HUES48 (cell line): ENCODE measurements around the gene EEF1AKMT3.
"Not testable (repeated sequence)": the region's sequence is repeated elsewhere in the genome, so short reads cannot be mapped to it uniquely, and the experiment has no call there.

ENCODE experiments used
- H3K27ac ChIP-seq: one replicate; pipeline ENCODE4 v1.7.0; 2013; ENCODE audit warnings: low read depth, low read length, inconsistent platforms
- H3K27me3 ChIP-seq: 2 replicates; pipeline ENCODE4 v1.6.1; 2013; ENCODE audit warnings: mild to moderate bottlenecking, low read length; ENCODE audit not compliant: control insufficient read depth, insufficient read depth
- H3K36me3 ChIP-seq: 2 replicates; pipeline ENCODE4 v1.6.1; 2013; ENCODE audit warnings: low read length; ENCODE audit not compliant: control insufficient read depth, insufficient read depth
- H3K4me1 ChIP-seq: 2 replicates; pipeline ENCODE4 v1.6.1; 2013; ENCODE audit warnings: mild to moderate bottlenecking, low read length; ENCODE audit not compliant: control insufficient read depth, insufficient read depth
- H3K4me3 ChIP-seq: 2 replicates; pipeline ENCODE4 v1.5.1; 2013; ENCODE audit warnings: mild to moderate bottlenecking, low read depth, low read length
- H3K9ac ChIP-seq: 2 replicates; pipeline ENCODE4 v1.6.1; 2013; ENCODE audit warnings: mild to moderate bottlenecking, low read depth, low read length, moderate library complexity
- H3K9me3 ChIP-seq: 2 replicates; pipeline ENCODE4 v1.6.1; 2013; ENCODE audit warnings: low read length; ENCODE audit not compliant: control insufficient read depth, insufficient read depth

Gene EEF1AKMT3

DNA sequence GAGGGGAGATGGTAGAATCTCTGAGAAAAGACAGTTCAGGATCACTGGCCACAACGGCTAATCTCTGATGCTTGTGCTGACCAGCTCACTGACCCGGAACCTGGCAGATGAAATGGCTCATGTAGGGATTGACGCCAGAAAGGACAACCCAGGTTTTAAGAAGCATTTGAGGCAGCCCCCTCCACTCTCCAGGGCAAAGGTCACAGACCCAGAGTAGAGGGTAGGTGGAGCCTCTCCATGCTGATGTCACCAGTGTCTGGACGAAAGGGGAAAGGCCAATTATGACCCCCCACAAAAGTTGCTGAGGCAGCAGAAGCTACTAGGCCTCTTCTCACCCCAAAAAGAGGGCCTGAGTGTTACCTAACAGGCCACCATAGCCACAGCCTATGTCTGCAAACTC lies 1.7 kb upstream of the EEF1AKMT3 start:
- Histone ChIP-seq H3K4me3 (0 out of 2 replicates have a peak overlapping the region, but pooled peaks have one; percentile 97), H3K9ac (no peak overlapping the region), H3K36me3 (peaks cover 33% of the 10 kb centered on the region), H3K27me3 (peaks cover 22% of the 10 kb centered on the region), H3K9me3 (no peaks in the 10 kb centered on the region), H3K27ac (no peak overlapping the region), H3K4me1 (peaks cover 12% of the 10 kb centered on the region)

DNA sequence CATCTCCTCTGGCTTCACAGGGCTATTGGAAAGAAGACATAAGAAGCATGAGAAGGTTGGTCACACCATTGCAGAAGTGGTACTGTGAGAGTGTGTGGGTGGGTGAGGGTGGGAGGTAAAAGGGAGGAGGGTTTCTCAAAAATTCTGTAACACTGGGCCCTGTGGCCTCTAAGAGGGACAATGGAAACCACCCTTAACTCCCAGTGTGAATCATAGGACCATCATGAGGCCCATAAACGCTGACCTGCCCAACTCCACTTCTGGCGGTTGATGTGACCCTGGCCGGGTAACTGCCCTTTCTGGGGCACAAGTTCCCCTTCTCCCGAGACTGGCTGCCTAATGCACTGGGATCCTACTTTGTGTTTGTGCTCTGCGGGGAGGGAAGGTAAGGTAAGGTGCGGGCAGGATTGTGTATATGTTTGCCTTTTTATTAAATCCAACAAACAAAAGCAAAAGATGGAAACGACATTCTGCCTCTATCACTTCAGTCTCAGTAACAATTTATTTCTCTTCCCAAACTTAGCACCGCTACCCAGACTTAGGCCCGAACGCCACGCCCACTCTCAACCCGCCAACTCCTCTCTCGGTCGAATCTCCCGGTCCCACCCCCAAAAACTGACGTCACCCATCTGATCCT lies 1.1 kb upstream of the EEF1AKMT3 start:
- peaks cover 33% of the 10 kb centered on the region for H3K36me3 ChIP-seq
- H3K9me3 ChIP-seq, result no peaks in the 10 kb centered on the region
- H3K27me3 ChIP-seq, result peaks cover 15% of the 10 kb centered on the region
- peaks cover 7% of the 10 kb centered on the region for H3K4me1 ChIP-seq
- peak overlapping the region; percentile 97 for H3K4me3 ChIP-seq
- H3K9ac ChIP-seq, result peak overlapping the region; percentile 100
- peak overlapping the region; percentile 98 for H3K27ac ChIP-seq

DNA sequence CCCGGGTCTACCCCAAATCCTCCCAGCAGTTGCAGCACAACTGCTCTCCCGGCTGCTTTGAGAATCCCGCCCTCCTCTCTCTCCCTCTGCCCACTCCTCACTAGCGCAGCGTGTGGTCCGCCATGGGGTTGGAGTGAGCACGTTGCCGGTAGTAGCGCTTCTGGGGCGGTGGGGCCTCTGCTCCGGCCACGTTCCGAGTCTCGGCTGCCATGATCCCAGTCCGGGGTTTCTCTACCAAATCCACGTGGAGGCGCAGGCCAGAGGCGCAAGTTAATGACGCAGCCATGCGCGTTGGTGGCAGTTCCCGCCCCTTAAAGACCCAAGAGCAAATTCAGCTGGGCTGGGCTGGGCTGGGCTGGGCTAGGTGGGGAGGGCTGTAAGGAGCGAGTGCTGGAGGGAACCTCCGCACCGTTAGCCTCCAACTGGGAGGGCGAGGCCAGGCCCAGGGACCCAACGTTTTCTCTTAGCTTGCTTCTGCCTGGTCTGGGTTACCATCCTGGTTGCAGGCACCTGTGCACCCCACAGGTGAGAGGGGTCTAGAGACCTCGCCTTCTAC lies 463 bp upstream of the EEF1AKMT3 start, which contains the start of gene METTL1:
METTL1 (minus strand) TSS at position 233 of the 556 bp plus-strand sequence; CDS start at position 211, 22 bp downstream.
- Histone ChIP-seq H3K4me3 (peak within 1 kb of the TSS; percentile 97), H3K9ac (peak within 1 kb of the TSS; percentile 100), H3K36me3 (peaks cover 33% of the 10 kb centered on the region), H3K4me1 (peaks cover 4% of the 10 kb centered on the region; the same call in 1 of the 2 replicates), H3K27ac (peak within 1 kb of the TSS; percentile 98), H3K27me3 (peaks cover 9% of the 10 kb centered on the region), H3K9me3 (no peaks in the 10 kb centered on the region)

DNA sequence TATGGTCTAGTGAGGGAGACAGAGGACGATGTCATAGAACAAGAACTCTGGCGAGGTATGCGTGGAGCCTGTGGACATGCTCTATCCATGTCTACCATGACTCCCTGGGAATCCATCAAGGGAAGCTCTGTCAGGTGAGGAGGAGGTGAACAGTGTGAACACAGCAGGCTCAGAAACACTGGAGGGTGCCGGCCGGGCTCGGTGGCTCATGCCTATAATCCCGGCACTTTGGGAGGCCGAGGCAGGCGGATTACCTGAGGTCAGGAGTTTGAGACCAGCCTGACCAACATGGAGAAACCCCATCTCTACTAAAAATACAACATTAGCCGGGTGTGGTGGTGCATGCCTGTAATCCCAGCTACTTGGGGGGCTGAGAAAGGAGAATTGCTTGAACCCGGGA lies 2.2 kb downstream of the EEF1AKMT3 start:
- not testable (repeated sequence) for H3K9me3 ChIP-seq, H3K4me1 ChIP-seq, H3K27ac ChIP-seq, H3K27me3 ChIP-seq, H3K9ac ChIP-seq, H3K4me3 ChIP-seq
- peaks cover 14% of the 10 kb centered on the region for H3K36me3 ChIP-seq

DNA sequence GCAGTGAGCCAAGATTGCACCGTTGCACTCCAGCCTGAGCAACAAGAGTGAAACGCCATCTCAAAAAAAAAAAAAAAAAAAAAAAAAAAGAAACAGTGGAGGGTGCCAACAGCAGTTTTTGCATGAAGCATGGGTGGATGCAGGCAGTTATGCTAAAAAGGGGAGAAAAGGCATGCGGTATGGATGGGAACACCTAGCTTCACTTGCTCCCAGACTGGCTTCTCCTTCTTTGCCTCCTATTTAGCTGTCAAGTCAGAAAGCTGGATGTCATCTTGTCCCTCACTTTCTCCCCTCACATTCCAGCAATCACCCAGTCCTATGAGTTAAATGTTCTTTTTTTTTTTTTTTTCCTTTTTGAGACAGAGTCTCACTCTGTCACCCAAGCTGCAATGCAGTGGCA lies 2.6 kb downstream of the EEF1AKMT3 start:
- H3K9me3 ChIP-seq, result no peaks in the 10 kb centered on the region
- H3K4me1 ChIP-seq, result no peaks in the 10 kb centered on the region
- peaks cover 10% of the 10 kb centered on the region for H3K36me3 ChIP-seq
- H3K9ac ChIP-seq, result no peak overlapping the region
- peaks cover 6% of the 10 kb centered on the region; the same call in 1 of the 2 replicates for H3K27me3 ChIP-seq
- H3K4me3 ChIP-seq, result no peak overlapping the region
- H3K27ac ChIP-seq, result no peak overlapping the region

DNA sequence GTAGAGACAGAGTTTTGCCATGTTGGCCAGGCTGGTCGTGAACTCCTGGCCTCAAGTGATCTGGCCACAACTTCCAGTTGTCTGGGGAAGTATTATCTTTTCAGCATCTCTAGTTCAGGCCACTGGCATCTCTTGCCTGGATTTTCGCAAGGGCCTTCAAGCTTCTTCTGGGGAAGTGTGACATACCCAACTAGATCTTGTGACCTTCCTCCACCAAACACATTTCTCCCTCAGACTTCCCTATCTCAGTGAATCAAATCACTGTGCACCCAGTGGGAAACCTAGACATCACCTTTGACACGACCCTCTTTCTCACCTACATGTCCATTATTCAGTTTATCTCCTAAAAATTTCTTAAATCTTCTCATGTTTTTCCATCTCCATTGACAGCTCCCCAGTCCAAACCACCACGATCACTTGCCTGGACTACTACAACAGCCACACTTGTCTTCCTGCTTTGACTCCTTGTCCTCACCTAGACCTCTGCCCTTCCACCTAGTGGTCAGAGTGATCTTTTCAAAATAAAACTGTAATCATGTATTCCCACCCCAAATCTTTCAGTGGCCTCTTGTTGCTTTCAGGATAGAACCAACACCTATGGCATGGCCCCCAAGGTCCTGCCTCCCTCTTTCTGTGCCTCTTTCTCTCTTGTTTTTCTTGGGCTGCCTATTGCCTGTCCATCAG lies 3.3 kb downstream of the EEF1AKMT3 start:
- H3K9ac ChIP-seq, result no peak overlapping the region
- peaks cover 6% of the 10 kb centered on the region; the same call in 1 of the 2 replicates for H3K27me3 ChIP-seq
- no peak overlapping the region for H3K4me3 ChIP-seq
- H3K4me1 ChIP-seq, result no peaks in the 10 kb centered on the region
- no peak overlapping the region for H3K27ac ChIP-seq
- H3K9me3 ChIP-seq, result no peaks in the 10 kb centered on the region
- peaks cover 3% of the 10 kb centered on the region for H3K36me3 ChIP-seq

DNA sequence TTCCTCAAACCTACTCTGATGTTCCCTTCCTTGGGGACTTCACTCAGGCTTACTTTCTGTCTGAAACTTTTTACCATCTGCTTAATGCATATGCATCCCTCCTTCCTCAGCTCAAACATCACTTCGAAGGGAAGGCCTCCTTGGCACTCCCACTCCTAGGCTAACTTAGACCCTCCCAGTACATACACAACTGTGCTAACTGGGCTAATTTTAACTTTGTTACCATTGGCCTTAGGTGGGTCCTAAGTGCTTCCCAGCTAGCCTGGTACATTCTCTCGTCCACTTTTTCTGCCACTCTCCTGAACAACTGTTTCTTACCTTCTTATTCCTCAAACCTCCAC lies 3.8 kb downstream of the EEF1AKMT3 start:
- Histone ChIP-seq H3K27ac (no peak overlapping the region), H3K27me3 (peaks cover 6% of the 10 kb centered on the region; the same call in 1 of the 2 replicates), H3K36me3 (no peaks in the 10 kb centered on the region), H3K9ac (no peak overlapping the region), H3K9me3 (no peaks in the 10 kb centered on the region), H3K4me1 (no peaks in the 10 kb centered on the region), H3K4me3 (no peak overlapping the region)

DNA sequence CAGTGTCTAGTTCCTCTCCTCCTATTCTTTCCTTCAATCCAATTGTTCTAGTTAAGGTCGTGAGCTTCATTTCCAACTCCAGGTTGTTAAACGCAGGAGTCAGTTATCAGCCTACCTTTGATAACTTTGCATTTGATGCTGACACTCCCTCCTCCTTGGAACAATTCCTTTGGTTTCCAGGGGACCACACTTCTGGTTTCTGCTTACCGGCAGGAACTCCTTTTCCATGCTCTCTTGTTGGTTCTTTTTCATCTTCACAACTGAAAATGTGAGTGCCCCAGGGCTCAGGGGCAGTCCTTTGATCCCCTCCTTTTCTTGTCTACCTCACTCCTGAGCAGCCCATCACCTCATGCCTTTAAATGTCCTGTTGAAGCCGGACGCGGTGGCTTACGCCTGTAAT lies 5.0 kb downstream of the EEF1AKMT3 start:
- Histone ChIP-seq H3K27ac (no peak overlapping the region), H3K27me3 (peaks cover 6% of the 10 kb centered on the region; the same call in 1 of the 2 replicates), H3K36me3 (no peaks in the 10 kb centered on the region), H3K9ac (no peak overlapping the region), H3K9me3 (no peaks in the 10 kb centered on the region), H3K4me3 (no peak overlapping the region), H3K4me1 (no peaks in the 10 kb centered on the region)

DNA sequence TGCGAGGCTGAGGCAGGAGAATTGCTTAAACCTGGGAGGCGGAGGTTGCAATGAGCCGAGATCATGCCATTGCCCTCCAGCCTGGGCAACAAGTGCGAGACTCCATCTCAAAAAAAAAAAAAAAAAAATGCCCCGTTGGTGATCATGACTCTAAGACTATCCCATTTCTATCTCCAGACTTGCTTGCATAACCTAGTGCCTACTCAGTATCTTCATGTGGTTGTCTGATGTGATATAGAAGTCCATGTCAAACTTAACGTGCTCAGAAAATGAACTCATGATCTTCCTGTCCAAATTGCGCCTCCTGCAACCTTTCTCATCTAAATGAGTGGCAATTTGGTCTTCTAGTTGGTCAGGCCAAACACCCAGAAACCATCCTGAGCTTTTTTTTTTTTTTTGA lies 5.5 kb downstream of the EEF1AKMT3 start:
- H3K27ac ChIP-seq, result no peak overlapping the region
- no peak overlapping the region for H3K4me3 ChIP-seq
- no peak overlapping the region for H3K9ac ChIP-seq
- no peaks in the 10 kb centered on the region for H3K9me3 ChIP-seq
- H3K36me3 ChIP-seq, result no peaks in the 10 kb centered on the region
- no peaks in the 10 kb centered on the region for H3K4me1 ChIP-seq
- peaks cover 4% of the 10 kb centered on the region; the same call in 1 of the 2 replicates for H3K27me3 ChIP-seq

DNA sequence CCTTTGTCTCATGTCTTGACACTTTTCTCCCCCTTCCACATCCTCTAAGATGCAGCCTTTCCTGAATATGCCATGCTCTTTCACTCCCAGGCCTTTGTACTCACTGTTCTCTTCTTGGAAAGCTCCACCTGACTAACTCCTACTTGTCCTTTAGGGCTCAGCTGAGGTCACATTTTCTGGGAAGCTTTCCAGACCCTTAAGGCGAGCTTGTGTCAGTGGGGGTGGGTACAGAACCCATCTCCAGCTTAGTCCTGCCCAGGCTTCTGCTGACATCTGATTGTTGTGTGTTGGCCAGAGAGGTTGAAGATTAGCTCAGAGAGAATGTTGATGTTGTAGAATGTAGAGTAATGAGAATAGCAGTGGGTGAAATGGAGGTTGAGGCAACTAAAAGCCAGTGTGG lies 7.3 kb downstream of the EEF1AKMT3 start:
- Histone ChIP-seq H3K27me3 (no peaks in the 10 kb centered on the region), H3K36me3 (peaks cover 8% of the 10 kb centered on the region), H3K4me1 (no peaks in the 10 kb centered on the region), H3K9ac (no peak overlapping the region), H3K27ac (no peak overlapping the region), H3K4me3 (no peak overlapping the region), H3K9me3 (no peaks in the 10 kb centered on the region)

DNA sequence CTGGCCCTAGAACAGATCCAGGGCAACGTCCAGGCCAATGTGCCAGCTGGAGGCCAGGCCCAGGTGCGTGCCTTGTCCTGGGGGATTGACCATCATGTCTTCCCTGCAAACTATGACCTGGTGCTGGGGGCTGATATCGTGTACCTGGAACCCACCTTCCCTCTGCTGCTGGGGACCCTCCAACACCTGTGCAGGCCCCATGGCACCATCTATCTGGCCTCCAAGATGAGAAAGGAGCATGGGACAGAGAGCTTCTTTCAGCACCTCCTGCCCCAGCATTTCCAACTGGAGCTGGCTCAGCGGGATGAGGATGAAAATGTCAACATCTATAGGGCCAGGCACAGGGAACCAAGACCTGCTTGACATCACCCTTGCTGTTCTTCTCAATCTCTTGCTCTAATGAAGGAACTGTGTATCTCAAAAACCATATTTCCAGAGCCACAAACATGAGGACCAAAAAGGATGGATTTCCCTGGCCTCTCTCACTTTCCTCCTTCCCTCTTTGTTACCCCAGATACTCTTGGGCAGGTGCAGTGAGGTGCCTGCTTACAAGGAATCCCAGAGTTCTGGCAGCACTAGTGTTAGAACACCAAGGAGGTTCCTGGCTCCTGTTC lies 8.0 kb downstream of the EEF1AKMT3 start:
- H3K27ac ChIP-seq, result no peak overlapping the region
- H3K36me3 ChIP-seq, result peaks cover 12% of the 10 kb centered on the region
- no peaks in the 10 kb centered on the region for H3K9me3 ChIP-seq
- no peak overlapping the region for H3K9ac ChIP-seq
- H3K4me3 ChIP-seq, result no peak overlapping the region
- no peaks in the 10 kb centered on the region for H3K27me3 ChIP-seq
- H3K4me1 ChIP-seq, result no peaks in the 10 kb centered on the region
